Stimulated activated naive B cell treated with anti-CD40 and anti-IgM and Interleukin-4, amounts not matched to agents 10 μg/mL and 1 μg/mL and 100 μg/mL, for 72 hours (primary cell): ENCODE measurements around the gene TTBK1.
A peak's percentile ranks its signal among the peaks of the same experiment; 100 is the strongest.

Source experiments
- ATAC-seq, 2 donors: fragments of 150-1000 bp; cut with Tn5 transposase; replicated peaks; 2 replicates each; pipeline ENCODE4 v1.10.0; 2021; ENCODE audit warnings: moderate library complexity in 1 of 2
- DNase-seq: peaks from one replicate; pipeline ENCODE4 v3.0.0; 2021
- H3K27ac Mint-ChIP-seq: one replicate; pipeline ENCODE4 v1.8.0; 2022; ENCODE audit warnings: mild to moderate bottlenecking, mixed read lengths
- H3K27me3 Mint-ChIP-seq, 2 donors: one replicate each; pipeline ENCODE4 v1.8.0; 2022; ENCODE audit warnings: mixed read lengths in 2 of 2
- H3K36me3 Mint-ChIP-seq, 2 donors: one replicate each; pipeline ENCODE4 v1.8.0; 2022; ENCODE audit warnings: mixed read lengths in 2 of 2, mild to moderate bottlenecking in 1 of 2
- H3K4me1 Mint-ChIP-seq, 2 donors: one replicate each; pipeline ENCODE4 v1.8.0; 2022; ENCODE audit warnings: mixed read lengths in 2 of 2, mild to moderate bottlenecking in 1 of 2
- H3K4me3 Mint-ChIP-seq, 2 donors: one replicate each; pipeline ENCODE4 v1.8.0; 2022; ENCODE audit warnings: mild to moderate bottlenecking in 2 of 2, mixed read lengths in 2 of 2, moderate library complexity in 1 of 2
- H3K9me3 Mint-ChIP-seq, 2 donors: one replicate each; pipeline ENCODE4 v1.8.0; 2022; ENCODE audit warnings: mixed read lengths in 2 of 2, mild to moderate bottlenecking in 1 of 2

The TTBK1 gene

GRCh38 chr6:43265564-43265963 lies 22.3 kb downstream of the TTBK1 start:
- Mint-ChIP-seq H3K9me3 (no peaks in the 10 kb centered on the region), H3K4me3 (no peak overlapping the region), H3K4me1 (peaks cover 21 to 32% of the 10 kb centered on the region in 2 donors), H3K27ac (no peak overlapping the region), H3K27me3 (peaks cover 5 to 13% of the 10 kb centered on the region in 2 donors), H3K36me3 (no peaks in the 10 kb centered on the region)
- no peak for ATAC-seq
- no peak for DNase-seq

- Mint-ChIP-seq H3K4me1 (peaks cover 34 to 50% of the 10 kb centered on the region in 2 donors), H3K9me3 (no peaks in the 10 kb centered on the region), H3K27ac (peak overlapping the region; percentile 62), H3K4me3 (no peak overlapping the region), H3K36me3 (no peaks in the 10 kb centered on the region), H3K27me3 (peaks cover 5 to 13% of the 10 kb centered on the region in 2 donors)
- DNase-seq, result no peak
- ATAC-seq, result no peak
These were observed 24.5 kb downstream of the TTBK1 start for GRCh38 chr6:43267619-43268354.

DNA sequence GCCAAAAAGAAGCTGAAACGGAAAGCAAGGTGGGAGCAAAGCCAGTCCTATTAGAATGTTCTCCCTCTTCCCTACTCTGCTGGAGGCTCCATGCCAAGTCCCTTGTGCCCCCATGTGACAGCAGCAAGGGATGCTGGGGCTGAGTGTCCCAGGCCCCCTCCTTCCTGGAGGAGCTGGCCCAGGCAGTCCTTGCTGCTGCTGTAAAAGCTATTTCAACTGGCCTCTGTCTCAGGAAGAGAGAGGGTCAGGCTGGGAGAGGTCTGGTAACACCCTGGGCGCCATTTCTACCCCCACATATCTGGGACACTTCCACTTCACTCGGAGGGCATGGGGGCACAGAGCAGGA lies 25.0 kb downstream of the TTBK1 start:
- H3K4me3 Mint-ChIP-seq, result no peak overlapping the region
- DNase-seq (no peak), ATAC-seq (no peak)
- no peaks in the 10 kb centered on the region for H3K36me3 Mint-ChIP-seq
- peaks cover 33 to 47% of the 10 kb centered on the region in 2 donors for H3K4me1 Mint-ChIP-seq
- no peaks in the 10 kb centered on the region for H3K9me3 Mint-ChIP-seq
- no peak overlapping the region for H3K27ac Mint-ChIP-seq
- H3K27me3 Mint-ChIP-seq, result peaks cover 5 to 13% of the 10 kb centered on the region in 2 donors

- DNase-seq, result no peak
- H3K9me3 Mint-ChIP-seq, result no peaks in the 10 kb centered on the region
- H3K4me3 Mint-ChIP-seq, result peak overlapping the region; percentile 69 to 77
- peaks cover 29 to 43% of the 10 kb centered on the region in 2 donors for H3K4me1 Mint-ChIP-seq
- H3K27me3 Mint-ChIP-seq, result peaks cover 5 to 10% of the 10 kb centered on the region in 2 donors
- no peak for ATAC-seq
- H3K36me3 Mint-ChIP-seq, result no peaks in the 10 kb centered on the region
- no peak overlapping the region for H3K27ac Mint-ChIP-seq
These were observed 25.5 kb downstream of the TTBK1 start for GRCh38 chr6:43268782-43269272.

GRCh38 chr6:43269273-43270007 lies 26.2 kb downstream of the TTBK1 start:
- DNase-seq, result peak; percentile 26
- H3K4me1 Mint-ChIP-seq, result peaks cover 30 to 49% of the 10 kb centered on the region in 2 donors
- peak overlapping the region; percentile 69 to 77 for H3K4me3 Mint-ChIP-seq
- peaks cover 5 to 9% of the 10 kb centered on the region in 2 donors for H3K27me3 Mint-ChIP-seq
- H3K27ac Mint-ChIP-seq, result peak overlapping the region; percentile 62
- H3K36me3 Mint-ChIP-seq, result no peaks in the 10 kb centered on the region
- no peaks in the 10 kb centered on the region for H3K9me3 Mint-ChIP-seq
- ATAC-seq, result peak; percentile 35 to 50

GRCh38 chr6:43271103-43271815 lies 28.0 kb downstream of the TTBK1 start:
- DNase-seq (peak; percentile 31), ATAC-seq (peak; percentile 58 to 69)
- H3K36me3 Mint-ChIP-seq, result no peaks in the 10 kb centered on the region
- H3K4me3 Mint-ChIP-seq, result no peak overlapping the region
- no peak overlapping the region for H3K27ac Mint-ChIP-seq
- H3K9me3 Mint-ChIP-seq, result no peaks in the 10 kb centered on the region
- peaks cover 34 to 60% of the 10 kb centered on the region in 2 donors for H3K4me1 Mint-ChIP-seq
- H3K27me3 Mint-ChIP-seq, result peaks cover 5 to 14% of the 10 kb centered on the region in 2 donors

GRCh38 chr6:43271944-43272343 lies 28.7 kb downstream of the TTBK1 start:
- no peak for ATAC-seq
- H3K36me3 Mint-ChIP-seq, result no peaks in the 10 kb centered on the region
- H3K4me3 Mint-ChIP-seq, result no peak overlapping the region
- H3K4me1 Mint-ChIP-seq, result peaks cover 38 to 66% of the 10 kb centered on the region in 2 donors
- peaks cover 7 to 17% of the 10 kb centered on the region in 2 donors for H3K27me3 Mint-ChIP-seq
- no peaks in the 10 kb centered on the region for H3K9me3 Mint-ChIP-seq
- H3K27ac Mint-ChIP-seq, result no peak overlapping the region
- no peak for DNase-seq

DNA sequence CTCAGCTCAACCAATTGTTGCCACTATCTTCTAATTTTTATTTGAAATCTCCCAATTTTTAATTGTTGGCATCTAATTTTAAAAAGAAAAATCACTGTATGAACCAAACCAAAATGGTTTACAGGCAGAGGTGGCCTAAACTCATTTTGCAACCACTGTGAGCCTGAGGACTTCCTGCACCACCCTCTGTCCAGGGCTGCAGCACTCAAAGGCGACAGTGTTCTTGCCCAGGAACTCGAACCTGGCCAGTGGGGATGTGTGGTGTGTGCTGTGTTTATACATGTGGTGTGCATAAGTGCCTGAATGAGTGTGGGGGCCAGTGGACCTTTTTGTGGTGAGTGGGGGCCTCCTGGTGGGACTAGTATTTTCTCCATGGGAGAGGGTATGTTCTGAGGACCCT lies 30.4 kb downstream of the TTBK1 start:
- H3K9me3 Mint-ChIP-seq, result no peaks in the 10 kb centered on the region

GRCh38 chr6:43274127-43274915 lies 31.0 kb downstream of the TTBK1 start:
- peaks cover 6 to 22% of the 10 kb centered on the region in 2 donors for H3K27me3 Mint-ChIP-seq
- H3K4me3 Mint-ChIP-seq, result peak overlapping the region; percentile 57 to 74
- no peak for DNase-seq
- peaks cover 41 to 62% of the 10 kb centered on the region in 2 donors for H3K4me1 Mint-ChIP-seq
- H3K9me3 Mint-ChIP-seq, result no peaks in the 10 kb centered on the region
- ATAC-seq, result no peak
- no peak overlapping the region for H3K27ac Mint-ChIP-seq
- no peaks in the 10 kb centered on the region for H3K36me3 Mint-ChIP-seq

More for the DNA sequence above, 30.4 kb downstream of the TTBK1 start:
- Mint-ChIP-seq H3K36me3 (no peaks in the 10 kb centered on the region), H3K4me1 (peaks cover 46 to 68% of the 10 kb centered on the region in 2 donors), H3K4me3 (no peak overlapping the region), H3K27me3 (peaks cover 6 to 26% of the 10 kb centered on the region in 2 donors), H3K27ac (no peak overlapping the region)
- ATAC-seq (no peak), DNase-seq (no peak)

- Mint-ChIP-seq H3K4me3 (peak overlapping the region; percentile 80 to 84), H3K27ac (peak overlapping the region; percentile 82), H3K9me3 (no peaks in the 10 kb centered on the region), H3K4me1 (peaks cover 39 to 55% of the 10 kb centered on the region in 2 donors), H3K36me3 (no peaks in the 10 kb centered on the region), H3K27me3 (peaks cover 7 to 22% of the 10 kb centered on the region in 2 donors)
- peak; percentile 32 to 48 for ATAC-seq
- DNase-seq, result no peak
These were observed 31.8 kb downstream of the TTBK1 start for GRCh38 chr6:43274916-43275597.

GRCh38 chr6:43275801-43276576 lies 32.7 kb downstream of the TTBK1 start:
- Mint-ChIP-seq H3K27ac (peak overlapping the region; percentile 89), H3K27me3 (peaks cover 16 to 29% of the 10 kb centered on the region in 2 donors)
- peak; percentile 64 to 71 for ATAC-seq

DNA sequence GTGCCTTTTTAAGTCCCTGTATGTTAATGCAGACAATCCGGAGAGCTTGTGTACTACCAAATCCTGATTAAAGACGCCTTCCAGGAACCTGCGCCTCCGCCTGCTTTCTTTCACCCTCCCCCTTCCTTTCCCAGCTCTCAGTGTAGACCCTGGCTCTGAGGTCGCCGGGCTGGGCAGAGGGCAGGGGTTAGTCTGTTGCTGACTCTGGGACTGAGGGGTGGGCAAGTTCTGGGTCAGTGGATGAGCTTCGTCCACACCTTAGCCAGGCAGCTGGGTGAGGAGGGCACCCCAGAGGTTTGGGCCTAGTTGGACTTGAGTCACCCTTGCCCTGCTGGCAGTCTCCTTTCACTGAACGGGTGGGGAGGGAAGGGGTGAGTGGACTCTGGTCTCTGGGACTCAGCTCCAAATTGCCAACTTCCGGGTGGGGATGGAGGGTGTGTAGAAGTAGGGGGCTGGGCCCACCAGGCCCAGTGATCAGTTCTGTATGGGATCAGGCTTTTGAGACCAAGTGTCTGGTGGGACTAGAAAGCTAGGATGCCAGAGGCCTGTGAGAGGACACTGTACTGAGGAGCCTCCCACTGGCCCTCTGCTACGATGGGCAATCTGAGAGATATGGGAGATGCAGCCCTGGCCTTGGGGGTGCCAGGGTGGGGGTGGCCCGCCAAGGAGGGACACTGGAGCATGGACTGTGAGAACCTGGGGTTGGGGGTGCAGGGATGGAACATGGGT lies 33.5 kb downstream of the TTBK1 start:
- peak overlapping the region; percentile 87 for H3K27ac Mint-ChIP-seq
- ATAC-seq (no peak), DNase-seq (no peak)
- peaks cover 24 to 35% of the 10 kb centered on the region in 2 donors for H3K27me3 Mint-ChIP-seq
- H3K36me3 Mint-ChIP-seq, result no peaks in the 10 kb centered on the region
- peaks cover 24 to 38% of the 10 kb centered on the region in 2 donors for H3K4me1 Mint-ChIP-seq
- H3K4me3 Mint-ChIP-seq, result peak overlapping the region; percentile 80 to 84
- H3K9me3 Mint-ChIP-seq, result no peaks in the 10 kb centered on the region

More at GRCh38 chr6:43275801-43276576, 32.7 kb downstream of the TTBK1 start:
- Mint-ChIP-seq H3K9me3 (no peaks in the 10 kb centered on the region), H3K36me3 (no peaks in the 10 kb centered on the region), H3K4me1 (peaks cover 30 to 45% of the 10 kb centered on the region in 2 donors), H3K4me3 (peak overlapping the region; percentile 80 to 84)
- peak; percentile 45 for DNase-seq
